Progenitor cell of endocrine pancreas (in vitro differentiated cells): ENCODE results near the gene KRTAP4-12. TPM values are rescaled to one million over a fixed set of nuclear protein-coding genes. Genes with fewer than 3 reads are reported as not detected.
"Not testable (repeated sequence)": the region's sequence is repeated elsewhere in the genome, so short reads cannot be mapped to it uniquely, and the experiment has no call there.

Experiments
- DNase-seq: peaks from one replicate; pipeline ENCODE4 v3.0.0; 2021; ENCODE audit warnings: low spot score; ENCODE audit not compliant: unreplicated experiment
- H3K27ac Mint-ChIP-seq: 2 replicates; pipeline ENCODE4 v1.8.0; 2021; ENCODE audit warnings: mild to moderate bottlenecking, moderate library complexity, mixed read lengths
- H3K27me3 Mint-ChIP-seq: 2 replicates; pipeline ENCODE4 v1.8.0; 2021; ENCODE audit warnings: mixed read lengths
- H3K36me3 Mint-ChIP-seq: 2 replicates; pipeline ENCODE4 v1.8.0; 2022; ENCODE audit warnings: mixed read lengths; ENCODE audit not compliant: insufficient read depth
- H3K4me1 Mint-ChIP-seq: 2 replicates; pipeline ENCODE4 v1.8.0; 2021; ENCODE audit warnings: low read depth, mixed read lengths
- H3K4me3 Mint-ChIP-seq: 2 replicates; pipeline ENCODE4 v1.8.0; 2021; ENCODE audit warnings: low read depth, mild to moderate bottlenecking, moderate library complexity, mixed read lengths
- H3K9me3 Mint-ChIP-seq: 2 replicates; pipeline ENCODE4 v1.8.0; 2021; ENCODE audit warnings: low read depth, mixed read lengths
- total RNA-seq: library from RNA; stranded (reverse); gene quantifications from 2 replicates; pipeline ENCODE4 v1.2.1, GENCODE V29; 2021
- TF ChIP-seq, protein P1 (sequence below): fragments of 200-600 bp; sonication (generic); IDR thresholded peaks from one replicate; pipeline ENCODE4 v1.5.0; 2021; ENCODE audit warnings: antibody characterized with exemption, mild to moderate bottlenecking; ENCODE audit not compliant: unreplicated experiment

The KRTAP4-12 gene
- total RNA-seq, 1 donor from 2014 or later = not detected

DNA sequence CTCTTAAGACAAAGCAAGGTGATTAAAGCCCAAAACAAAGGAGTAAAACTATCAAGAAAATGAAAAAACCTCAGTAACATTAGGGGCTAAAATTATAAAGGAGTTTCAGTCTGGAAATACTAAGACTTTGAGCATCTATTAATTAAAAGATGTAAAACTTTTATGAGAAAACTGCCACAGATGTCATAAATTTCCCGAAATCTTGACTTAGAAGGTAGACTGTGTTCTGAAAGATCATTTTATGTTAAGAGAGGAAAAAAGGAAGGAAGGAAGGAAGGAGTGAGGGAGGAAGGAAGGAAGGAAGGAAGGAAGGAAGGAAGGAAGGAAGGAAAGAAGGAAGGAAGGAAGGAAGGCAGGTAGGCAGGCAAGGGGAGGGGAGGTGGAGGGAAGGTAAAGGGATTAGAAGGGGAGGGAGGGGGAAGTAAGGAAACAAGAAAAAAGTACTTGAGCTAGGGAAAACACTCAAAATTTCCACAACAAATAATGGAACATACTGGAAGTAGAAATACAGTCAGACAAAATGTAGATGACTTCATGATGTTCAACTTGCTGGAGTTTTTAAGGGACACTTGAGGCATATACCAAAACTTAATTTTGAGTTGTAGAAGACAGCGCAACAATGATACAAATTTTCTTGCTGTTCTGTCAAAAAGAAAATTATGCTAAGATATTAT, 23.7 kb upstream of the KRTAP4-12 start:
- no peaks in the 10 kb centered on the region for H3K4me1 Mint-ChIP-seq
- DNase-seq = no peak
- no peak overlapping the region for H3K4me3 Mint-ChIP-seq
- H3K9me3 Mint-ChIP-seq = peaks cover 10% of the 10 kb centered on the region
- TF ChIP-seq, protein P1, sequence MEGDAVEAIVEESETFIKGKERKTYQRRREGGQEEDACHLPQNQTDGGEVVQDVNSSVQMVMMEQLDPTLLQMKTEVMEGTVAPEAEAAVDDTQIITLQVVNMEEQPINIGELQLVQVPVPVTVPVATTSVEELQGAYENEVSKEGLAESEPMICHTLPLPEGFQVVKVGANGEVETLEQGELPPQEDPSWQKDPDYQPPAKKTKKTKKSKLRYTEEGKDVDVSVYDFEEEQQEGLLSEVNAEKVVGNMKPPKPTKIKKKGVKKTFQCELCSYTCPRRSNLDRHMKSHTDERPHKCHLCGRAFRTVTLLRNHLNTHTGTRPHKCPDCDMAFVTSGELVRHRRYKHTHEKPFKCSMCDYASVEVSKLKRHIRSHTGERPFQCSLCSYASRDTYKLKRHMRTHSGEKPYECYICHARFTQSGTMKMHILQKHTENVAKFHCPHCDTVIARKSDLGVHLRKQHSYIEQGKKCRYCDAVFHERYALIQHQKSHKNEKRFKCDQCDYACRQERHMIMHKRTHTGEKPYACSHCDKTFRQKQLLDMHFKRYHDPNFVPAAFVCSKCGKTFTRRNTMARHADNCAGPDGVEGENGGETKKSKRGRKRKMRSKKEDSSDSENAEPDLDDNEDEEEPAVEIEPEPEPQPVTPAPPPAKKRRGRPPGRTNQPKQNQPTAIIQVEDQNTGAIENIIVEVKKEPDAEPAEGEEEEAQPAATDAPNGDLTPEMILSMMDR = no peak
- peaks cover 3% of the 10 kb centered on the region for H3K36me3 Mint-ChIP-seq
- peaks cover 7% of the 10 kb centered on the region for H3K27me3 Mint-ChIP-seq
- H3K27ac Mint-ChIP-seq = no peak overlapping the region

DNA sequence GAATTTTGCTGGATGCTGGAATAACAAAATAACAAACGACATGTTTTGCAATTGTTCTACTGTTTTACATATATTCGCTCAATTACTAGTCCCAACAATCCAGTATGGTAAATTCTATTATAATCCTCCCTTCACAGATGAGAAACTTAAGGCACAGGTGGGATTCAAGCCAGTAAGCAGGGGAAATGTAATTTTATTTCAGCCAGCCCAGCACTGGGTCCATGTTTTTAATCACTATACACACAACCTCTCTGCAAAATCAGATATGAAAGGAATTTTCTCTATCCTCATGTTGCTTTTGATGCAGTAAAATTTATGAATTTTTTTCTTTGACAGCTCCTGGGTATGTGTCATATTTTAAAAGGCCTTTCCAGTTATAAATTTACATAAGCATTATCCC, 21.3 kb upstream of the KRTAP4-12 start:
- Mint-ChIP-seq H3K4me1 (no peaks in the 10 kb centered on the region), H3K27ac (no peak overlapping the region), H3K36me3 (peaks cover 4% of the 10 kb centered on the region), H3K9me3 (peaks cover 20% of the 10 kb centered on the region), H3K27me3 (peaks cover 7% of the 10 kb centered on the region), H3K4me3 (no peak overlapping the region)
- no peak for DNase-seq
- TF ChIP-seq, protein P1 = no peak

DNA sequence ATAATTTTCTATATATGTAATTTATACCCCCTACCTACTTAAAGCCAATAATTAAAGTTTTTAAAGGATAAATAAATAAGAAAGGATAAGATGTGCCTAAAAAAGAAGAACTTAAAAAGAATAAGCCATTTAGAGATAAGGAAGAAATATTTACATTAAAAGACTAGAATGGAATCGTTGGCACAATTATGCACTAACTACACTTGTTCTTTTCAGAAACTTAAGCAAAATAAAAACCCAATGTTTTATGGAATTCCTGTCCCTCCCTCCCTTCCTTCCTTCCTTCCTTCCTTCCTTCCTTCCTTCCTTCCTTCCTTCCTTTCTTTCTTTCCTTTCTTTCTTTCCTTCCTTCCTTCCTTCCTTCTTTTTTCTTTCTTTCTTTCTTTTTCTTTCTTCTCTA, 20.9 kb upstream of the KRTAP4-12 start:
- Mint-ChIP-seq H3K4me3 (no peak overlapping the region), H3K4me1 (no peaks in the 10 kb centered on the region), H3K27me3 (peaks cover 7% of the 10 kb centered on the region), H3K27ac (no peak overlapping the region), H3K36me3 (peaks cover 4% of the 10 kb centered on the region), H3K9me3 (peaks cover 20% of the 10 kb centered on the region)
- TF ChIP-seq, protein P1 = no peak
- DNase-seq = no peak

DNA sequence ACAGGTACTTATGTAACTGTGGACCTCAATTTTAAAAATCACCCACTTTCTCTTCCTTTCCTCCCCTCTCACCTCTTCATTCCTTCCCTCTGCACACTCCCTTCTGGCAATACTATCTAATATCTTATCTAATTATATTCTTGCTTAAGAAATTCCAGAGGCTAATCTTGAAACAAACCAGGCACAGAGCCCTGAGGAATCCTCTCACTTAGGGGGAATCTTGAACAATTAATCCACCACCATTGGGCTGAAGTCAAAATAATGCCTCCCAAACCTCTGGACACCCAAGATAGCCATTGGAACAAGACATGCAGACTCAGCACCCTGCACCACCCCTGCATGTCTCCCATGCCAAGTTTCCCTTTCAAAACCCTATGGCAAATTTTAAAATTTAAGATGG, 17.4 kb upstream of the KRTAP4-12 start:
- Mint-ChIP-seq H3K36me3 (peaks cover 4% of the 10 kb centered on the region), H3K4me1 (no peaks in the 10 kb centered on the region), H3K27ac (no peak overlapping the region), H3K4me3 (no peak overlapping the region), H3K27me3 (peaks cover 3% of the 10 kb centered on the region), H3K9me3 (peaks cover 36% of the 10 kb centered on the region)
- DNase-seq = no peak
- TF ChIP-seq, protein P1 = no peak

DNA sequence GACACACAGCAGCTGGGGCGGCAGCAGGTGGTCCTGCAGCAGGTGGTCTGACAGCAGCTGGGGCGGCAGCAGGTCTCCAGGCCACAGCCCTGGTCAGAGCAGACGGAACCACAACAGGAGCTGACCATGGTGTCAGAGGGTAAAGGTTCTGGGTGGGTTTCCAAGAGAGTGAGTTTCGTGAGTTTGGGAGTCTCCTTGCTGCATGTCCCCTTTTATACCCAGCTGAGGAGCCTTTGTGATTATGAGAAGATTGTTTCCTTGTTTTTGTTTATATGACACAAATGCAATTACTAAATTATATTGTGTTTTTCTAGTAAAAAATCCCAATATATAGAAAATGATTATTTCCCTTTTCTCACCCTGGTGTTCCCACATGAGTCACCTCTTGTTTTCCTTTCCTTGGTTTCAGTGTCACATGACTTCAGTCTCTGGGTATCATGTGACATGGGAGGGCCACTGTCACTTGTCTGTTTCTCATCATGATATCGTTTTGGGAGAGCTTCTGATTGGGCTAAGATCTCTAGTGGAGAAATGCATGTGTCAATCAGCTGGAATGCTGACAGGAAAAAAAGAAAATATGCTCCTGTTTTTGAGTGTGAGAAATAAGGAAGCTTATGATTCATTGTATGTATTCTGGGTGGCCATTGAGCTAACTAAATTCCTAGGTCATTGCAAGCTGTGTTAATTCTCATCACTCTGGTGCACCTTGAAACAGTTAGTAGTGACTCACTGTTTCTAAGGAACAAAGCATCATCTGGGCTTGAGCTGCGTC, 16.6 kb upstream of the KRTAP4-12 start, which contains the start of gene KRTAP4-6:
TSS of gene KRTAP4-6 (minus strand) at position 185 of the 772 bp plus-strand sequence. CDS start at position 128, 57 bp downstream.
- Mint-ChIP-seq H3K36me3 (peaks cover 4% of the 10 kb centered on the region), H3K27me3 (peaks cover 3% of the 10 kb centered on the region), H3K4me3 (no peak within 1 kb of the TSS), H3K9me3 (peaks cover 36% of the 10 kb centered on the region), H3K27ac (no peak within 1 kb of the TSS), H3K4me1 (no peaks in the 10 kb centered on the region)
- DNase-seq = no peak
- TF ChIP-seq, protein P1 = no peak

DNA sequence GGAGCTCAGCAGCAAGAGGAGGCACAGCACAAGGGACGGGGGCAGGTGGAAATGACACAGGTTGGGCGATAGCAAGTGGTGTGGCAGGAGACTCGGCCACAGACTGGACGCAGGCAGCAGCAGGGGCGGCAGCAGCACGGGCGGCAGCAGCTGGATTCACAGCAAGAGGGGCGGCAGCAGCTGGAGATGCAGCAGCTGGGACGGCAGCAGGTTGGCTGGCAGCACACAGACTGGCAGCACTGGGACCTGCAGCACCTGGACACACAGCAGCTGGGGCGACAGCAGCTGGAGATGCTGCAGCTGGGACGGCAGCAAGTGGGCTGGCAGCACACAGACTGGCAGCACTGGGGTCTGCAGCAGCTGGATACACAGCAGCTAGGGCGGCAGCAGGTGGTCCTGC, 15.9 kb upstream of the KRTAP4-12 start:
- peaks cover 36% of the 10 kb centered on the region for H3K9me3 Mint-ChIP-seq

More for the DNA sequence above, 15.9 kb upstream of the KRTAP4-12 start:
- DNase-seq, H3K27ac Mint-ChIP-seq, H3K36me3 Mint-ChIP-seq, H3K4me3 Mint-ChIP-seq, H3K4me1 Mint-ChIP-seq, H3K27me3 Mint-ChIP-seq: not testable (repeated sequence)
